ENCODE data around the gene CASTOR1.

GRCh38 chr22:30326706-30327362, 37.5 kb upstream of the CASTOR1 start, which contains the start of gene TBC1D10A:
- TF ChIP-seq, protein P1, sequence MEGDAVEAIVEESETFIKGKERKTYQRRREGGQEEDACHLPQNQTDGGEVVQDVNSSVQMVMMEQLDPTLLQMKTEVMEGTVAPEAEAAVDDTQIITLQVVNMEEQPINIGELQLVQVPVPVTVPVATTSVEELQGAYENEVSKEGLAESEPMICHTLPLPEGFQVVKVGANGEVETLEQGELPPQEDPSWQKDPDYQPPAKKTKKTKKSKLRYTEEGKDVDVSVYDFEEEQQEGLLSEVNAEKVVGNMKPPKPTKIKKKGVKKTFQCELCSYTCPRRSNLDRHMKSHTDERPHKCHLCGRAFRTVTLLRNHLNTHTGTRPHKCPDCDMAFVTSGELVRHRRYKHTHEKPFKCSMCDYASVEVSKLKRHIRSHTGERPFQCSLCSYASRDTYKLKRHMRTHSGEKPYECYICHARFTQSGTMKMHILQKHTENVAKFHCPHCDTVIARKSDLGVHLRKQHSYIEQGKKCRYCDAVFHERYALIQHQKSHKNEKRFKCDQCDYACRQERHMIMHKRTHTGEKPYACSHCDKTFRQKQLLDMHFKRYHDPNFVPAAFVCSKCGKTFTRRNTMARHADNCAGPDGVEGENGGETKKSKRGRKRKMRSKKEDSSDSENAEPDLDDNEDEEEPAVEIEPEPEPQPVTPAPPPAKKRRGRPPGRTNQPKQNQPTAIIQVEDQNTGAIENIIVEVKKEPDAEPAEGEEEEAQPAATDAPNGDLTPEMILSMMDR (conservative IDR thresholded peaks at IDR 0.05 in 1 of 2, IDR thresholded peaks at IDR 0.05 in 1 of 2; ENCODE audit: extremely low read depth in 1 of 2, insufficient read depth in 1 of 2, low read depth in 1 of 2, low read length in 2 of 2): no peak
- TF ChIP-seq EZH2 (IDR thresholded peaks at IDR 0.05; ENCODE audit: borderline replicate concordance, low read length): no peak
